ENCODE data around the gene FAM227B.
"Not testable (repeated sequence)": the region's sequence is repeated elsewhere in the genome, so short reads cannot be mapped to it uniquely, and the experiment has no call there.

Gene FAM227B

GRCh38 chr15:49606594-49606993 lies 14.0 kb downstream of the FAM227B start:
- no peak for DNase-seq

- DNase-seq: no peak
Observed at GRCh38 chr15:49605588-49605987, 15.0 kb downstream of the FAM227B start.

GRCh38 chr15:49604625-49605409 lies 15.8 kb downstream of the FAM227B start:
- DNase-seq: no peak

GRCh38 chr15:49592829-49593316 lies 27.7 kb downstream of the FAM227B start:
- peak; percentile 2 for DNase-seq

- no peak for DNase-seq
Observed at GRCh38 chr15:49589030-49589429, 31.6 kb downstream of the FAM227B start.

GRCh38 chr15:49573421-49573820 lies 47.2 kb downstream of the FAM227B start:
- DNase-seq: no peak

GRCh38 chr15:49570672-49571071 lies 49.9 kb downstream of the FAM227B start:
- no peak for DNase-seq

- no peak for DNase-seq
Observed at GRCh38 chr15:49570174-49570573, 50.4 kb downstream of the FAM227B start.

GRCh38 chr15:49560045-49560444 lies 60.6 kb downstream of the FAM227B start:
- no peak for DNase-seq

- no peak for DNase-seq
Observed at GRCh38 chr15:49558929-49559328, 61.7 kb downstream of the FAM227B start.

GRCh38 chr15:49556437-49556836 lies 64.2 kb downstream of the FAM227B start:
- DNase-seq: no peak

GRCh38 chr15:49550342-49550741 lies 70.3 kb downstream of the FAM227B start:
- DNase-seq: not testable (repeated sequence)

GRCh38 chr15:49538520-49538919 lies 82.1 kb downstream of the FAM227B start:
- DNase-seq: no peak

GRCh38 chr15:49530092-49530491 lies 90.5 kb downstream of the FAM227B start:
- no peak for DNase-seq

- no peak for DNase-seq
Observed at GRCh38 chr15:49528289-49528688, 92.3 kb downstream of the FAM227B start.

- DNase-seq: no peak
Observed at GRCh38 chr15:49521802-49522201, 98.8 kb downstream of the FAM227B start.

GRCh38 chr15:49512739-49513138 lies 107.9 kb downstream of the FAM227B start:
- not testable (repeated sequence) for DNase-seq

- DNase-seq: no peak
Observed at GRCh38 chr15:49507261-49507660, 113.4 kb downstream of the FAM227B start.

GRCh38 chr15:49506341-49506740 lies 114.3 kb downstream of the FAM227B start:
- no peak for DNase-seq

- DNase-seq: no peak
Observed at GRCh38 chr15:49501586-49501985, 119.0 kb downstream of the FAM227B start.

- DNase-seq: no peak
Observed at GRCh38 chr15:49495993-49496753, 124.4 kb downstream of the FAM227B start.

GRCh38 chr15:49494842-49495241 lies 125.8 kb downstream of the FAM227B start:
- no peak for DNase-seq

- DNase-seq: no peak
Observed at GRCh38 chr15:49492830-49493229, 127.8 kb downstream of the FAM227B start.

GRCh38 chr15:49492151-49492550 lies 128.5 kb downstream of the FAM227B start:
- DNase-seq: no peak
